AG09309 (cell line): ENCODE results near the gene HES1.

Source experiments
- DNase-seq: peaks from one replicate; pipeline ENCODE4 v3.0.0-alpha.2; 2010; ENCODE audit warnings: low read depth
- H3K4me3 ChIP-seq: 2 replicates; pipeline ENCODE4 v1.5.1; 2011; ENCODE audit warnings: mild to moderate bottlenecking, low read depth, low read length, moderate library complexity; ENCODE audit not compliant: control insufficient read depth
- TF ChIP-seq, protein P1 (sequence below): IDR thresholded peaks from 2 replicates; pipeline ENCODE4 v1.5.1; 2011; ENCODE audit warnings: mild to moderate bottlenecking, low read depth, low read length, inconsistent platforms; ENCODE audit not compliant: insufficient read depth, control insufficient read depth; ENCODE audit errors: missing control alignments

The HES1 gene

GRCh38 chr3:194154346-194154745, 18.4 kb downstream of the HES1 start:
- H3K4me3 ChIP-seq: no peak overlapping the region
- no peak for DNase-seq
- TF ChIP-seq, protein P1, sequence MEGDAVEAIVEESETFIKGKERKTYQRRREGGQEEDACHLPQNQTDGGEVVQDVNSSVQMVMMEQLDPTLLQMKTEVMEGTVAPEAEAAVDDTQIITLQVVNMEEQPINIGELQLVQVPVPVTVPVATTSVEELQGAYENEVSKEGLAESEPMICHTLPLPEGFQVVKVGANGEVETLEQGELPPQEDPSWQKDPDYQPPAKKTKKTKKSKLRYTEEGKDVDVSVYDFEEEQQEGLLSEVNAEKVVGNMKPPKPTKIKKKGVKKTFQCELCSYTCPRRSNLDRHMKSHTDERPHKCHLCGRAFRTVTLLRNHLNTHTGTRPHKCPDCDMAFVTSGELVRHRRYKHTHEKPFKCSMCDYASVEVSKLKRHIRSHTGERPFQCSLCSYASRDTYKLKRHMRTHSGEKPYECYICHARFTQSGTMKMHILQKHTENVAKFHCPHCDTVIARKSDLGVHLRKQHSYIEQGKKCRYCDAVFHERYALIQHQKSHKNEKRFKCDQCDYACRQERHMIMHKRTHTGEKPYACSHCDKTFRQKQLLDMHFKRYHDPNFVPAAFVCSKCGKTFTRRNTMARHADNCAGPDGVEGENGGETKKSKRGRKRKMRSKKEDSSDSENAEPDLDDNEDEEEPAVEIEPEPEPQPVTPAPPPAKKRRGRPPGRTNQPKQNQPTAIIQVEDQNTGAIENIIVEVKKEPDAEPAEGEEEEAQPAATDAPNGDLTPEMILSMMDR: no peak

- no peak overlapping the region for H3K4me3 ChIP-seq
- TF ChIP-seq, protein P1: no peak
- DNase-seq: no peak
Observed at GRCh38 chr3:194156095-194156494, 20.1 kb downstream of the HES1 start.

- TF ChIP-seq, protein P1: no peak
- DNase-seq: no peak
- H3K4me3 ChIP-seq: no peak overlapping the region
Observed at GRCh38 chr3:194158942-194159439, 23.0 kb downstream of the HES1 start.

GRCh38 chr3:194160158-194160557, 24.2 kb downstream of the HES1 start:
- TF ChIP-seq, protein P1: no peak
- no peak for DNase-seq

GRCh38 chr3:194161131-194162045, 25.4 kb downstream of the HES1 start:
- TF ChIP-seq, protein P1: no peak
- H3K4me3 ChIP-seq: no peak overlapping the region
- no peak for DNase-seq

More at GRCh38 chr3:194160158-194160557, 24.2 kb downstream of the HES1 start:
- H3K4me3 ChIP-seq: no peak overlapping the region

GRCh38 chr3:194162070-194162678, 26.2 kb downstream of the HES1 start:
- TF ChIP-seq, protein P1: no peak
- H3K4me3 ChIP-seq: no peak overlapping the region
- no peak for DNase-seq
